ENCODE measurements around the gene HSDL1.

Gene HSDL1

DNA sequence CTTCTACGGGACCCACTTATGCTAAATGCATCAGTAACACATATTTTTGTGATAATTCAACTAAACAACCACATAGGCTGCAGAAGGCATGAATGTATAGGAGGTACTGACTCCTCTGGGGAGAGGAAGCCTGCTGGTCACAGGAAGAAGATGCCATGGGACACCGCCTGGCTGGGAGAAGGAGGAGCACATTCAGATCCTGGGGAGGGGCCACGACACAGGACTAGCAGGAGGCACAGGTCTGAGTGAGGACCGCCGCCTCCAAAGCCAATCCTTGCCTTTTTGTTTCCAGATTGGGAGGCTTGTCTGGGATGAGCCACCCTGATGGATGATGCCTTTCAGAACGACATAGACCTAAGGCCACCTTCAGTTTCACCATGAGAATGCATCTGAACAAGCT is 62.9 kb downstream of the HSDL1 start:
- no peak for DNase-seq (ENCODE audit: low read depth)

DNA sequence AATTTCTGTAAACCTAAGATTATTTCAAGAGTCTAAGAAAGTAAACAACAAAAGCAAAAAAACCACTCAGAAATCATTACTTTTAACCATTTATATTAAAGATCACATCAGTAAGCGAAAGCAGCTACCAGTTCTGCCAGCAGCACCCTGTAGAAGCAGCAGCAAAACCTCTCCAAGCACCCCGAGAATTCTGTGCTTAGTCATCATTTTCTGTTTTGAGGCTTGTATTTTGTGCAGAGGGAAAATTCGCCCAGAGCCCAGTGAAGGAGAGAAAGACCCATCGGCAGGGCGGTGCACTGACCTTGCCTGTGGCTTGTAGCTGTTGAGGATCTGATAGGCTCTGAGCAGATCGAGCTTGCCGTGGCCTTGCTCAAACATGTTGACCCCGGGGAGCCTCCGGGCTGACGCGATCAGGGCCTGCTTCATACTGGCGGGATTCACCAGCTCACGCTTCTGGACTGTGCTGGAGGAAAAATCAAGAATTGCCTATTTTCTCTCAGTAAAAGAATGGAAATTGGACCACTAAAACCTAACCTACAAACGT is 63.5 kb downstream of the HSDL1 start:
- no peak for DNase-seq (ENCODE audit: low read depth)

DNA sequence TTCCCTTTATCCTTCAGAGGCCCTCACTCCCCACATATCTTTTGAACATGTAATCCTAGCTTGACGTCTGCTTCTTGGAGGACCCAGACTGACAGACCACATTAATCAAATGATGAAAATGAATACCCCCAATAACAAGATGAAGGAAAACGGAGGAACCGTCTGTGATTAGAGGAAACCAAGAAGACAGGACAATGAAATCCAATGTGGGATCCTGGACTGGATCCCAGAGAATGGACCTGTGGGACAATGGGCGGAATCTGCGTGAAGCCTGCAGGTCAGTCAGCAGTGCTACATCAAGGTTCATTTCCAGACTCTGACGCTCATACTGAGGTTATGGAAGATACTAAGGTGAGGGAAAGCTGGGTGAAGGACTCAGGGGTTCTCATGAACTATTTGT is 64.2 kb downstream of the HSDL1 start:
- no peak for DNase-seq (ENCODE audit: low read depth)

DNA sequence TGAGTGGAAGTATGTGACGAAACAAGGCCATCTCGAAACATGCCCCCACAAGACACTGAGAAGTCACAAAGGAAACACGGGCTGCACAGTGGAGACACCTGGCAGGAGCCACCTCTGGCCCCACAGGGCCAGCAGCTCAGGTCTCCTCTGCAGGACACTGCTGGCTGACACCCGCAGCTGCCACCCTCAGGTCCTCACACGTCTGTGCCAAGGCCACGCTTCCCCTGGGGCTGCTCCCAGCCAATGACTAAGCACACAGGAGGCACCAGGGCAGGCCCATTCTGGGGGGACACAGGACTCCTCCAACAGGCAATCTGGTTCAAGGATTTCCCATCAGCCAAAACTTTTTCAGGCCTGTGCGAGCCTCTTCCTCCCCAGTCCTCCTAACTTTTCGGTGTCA is 64.6 kb downstream of the HSDL1 start:
- DNase-seq (ENCODE audit: low read depth), result no peak

DNA sequence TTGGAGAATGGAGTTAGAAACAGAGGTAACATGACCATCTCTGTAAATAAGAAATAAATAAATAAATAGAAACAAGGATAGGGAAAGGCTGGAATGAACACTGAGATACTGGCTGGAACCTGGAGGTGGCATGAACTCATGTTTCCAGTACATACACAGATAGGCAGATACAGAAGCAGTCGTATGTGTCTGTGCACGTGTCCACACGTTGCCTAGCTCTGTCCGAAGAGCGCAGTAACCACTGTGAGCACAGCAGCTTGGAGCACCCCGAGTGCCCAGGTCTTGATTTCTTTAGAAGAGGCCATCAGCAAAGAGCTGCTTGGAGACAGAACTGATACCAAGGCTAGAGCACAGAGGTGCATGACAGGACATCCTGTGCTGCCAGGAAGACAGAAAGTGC is 65.3 kb downstream of the HSDL1 start:
- no peak for DNase-seq (ENCODE audit: low read depth)

DNA sequence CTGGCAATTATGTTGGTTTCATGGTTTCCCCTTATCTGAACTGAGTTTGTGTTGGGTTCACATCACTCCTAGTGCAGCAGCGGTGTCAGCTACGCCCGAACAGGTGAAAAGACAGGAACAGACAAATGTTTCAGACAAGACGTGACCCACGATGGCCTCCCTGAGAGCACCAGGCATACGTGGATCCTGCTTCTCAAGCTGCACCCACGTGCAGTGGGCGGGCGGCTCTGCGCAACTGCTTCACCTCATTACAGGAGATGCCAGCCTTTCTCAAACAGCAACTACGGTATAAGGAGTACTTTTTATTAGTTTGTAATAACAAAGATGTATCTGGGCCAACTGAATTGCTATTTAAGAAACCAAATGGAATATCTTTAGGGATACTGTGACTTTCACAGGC is 69.6 kb downstream of the HSDL1 start:
- DNase-seq (ENCODE audit: low read depth), result no peak

DNA sequence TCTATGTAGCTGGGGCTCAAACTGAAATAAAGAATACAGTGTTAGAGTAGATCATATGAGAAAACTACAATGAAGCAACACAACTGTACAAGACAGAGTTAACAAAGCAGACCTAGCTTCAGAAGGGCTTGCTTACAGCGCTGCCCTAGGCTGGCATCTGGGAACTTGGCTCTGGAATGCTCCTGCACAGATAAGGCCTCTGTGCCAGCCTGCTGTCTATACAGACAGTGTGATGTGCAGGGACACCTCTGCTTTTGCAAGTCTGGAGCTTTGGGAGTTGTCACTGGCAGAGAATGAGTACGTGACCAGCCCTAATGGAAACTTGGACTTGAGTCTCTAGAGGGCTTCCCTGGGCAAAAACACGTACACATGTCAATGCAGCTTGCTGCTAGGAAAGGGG is 70.3 kb downstream of the HSDL1 start:
- no peak for DNase-seq (ENCODE audit: low read depth)
